HPDE6-E6E7 (cell line): ENCODE results near the gene NLRP9.
"Not testable (repeated sequence)": the region's sequence is repeated elsewhere in the genome, so short reads cannot be mapped to it uniquely, and the experiment has no call there.

ENCODE experiments used
- DNase-seq: peaks from one replicate; pipeline ENCODE4 v3.0.0; 2011; ENCODE audit warnings: missing footprints; ENCODE audit errors: extremely low spot score

The NLRP9 gene

DNA sequence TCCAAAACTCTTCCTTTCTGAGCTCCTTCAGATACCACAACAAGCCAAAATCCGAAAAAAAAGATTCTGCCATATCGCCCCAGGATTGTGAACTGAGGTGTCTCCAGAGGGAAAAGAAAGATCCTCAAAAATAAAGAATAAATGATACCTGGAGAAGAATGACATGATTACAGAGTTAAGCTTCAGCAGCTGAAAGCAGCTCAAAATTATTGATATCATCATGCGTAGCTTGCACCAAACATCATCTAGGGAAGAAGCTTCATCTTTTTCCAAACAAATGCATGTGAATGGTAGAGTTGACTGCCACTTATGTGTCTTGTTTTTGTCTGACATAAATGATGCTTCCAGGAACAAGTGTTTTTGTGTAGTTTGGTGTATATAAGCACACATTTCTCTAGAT lies at the start of gene NLRP9:
Gene NLRP9, minus strand, starts transcription at position 101 of the 400 bp plus-strand sequence. Its CDS starts 28 bp downstream, at position 73.
- DNase-seq = no peak

DNA sequence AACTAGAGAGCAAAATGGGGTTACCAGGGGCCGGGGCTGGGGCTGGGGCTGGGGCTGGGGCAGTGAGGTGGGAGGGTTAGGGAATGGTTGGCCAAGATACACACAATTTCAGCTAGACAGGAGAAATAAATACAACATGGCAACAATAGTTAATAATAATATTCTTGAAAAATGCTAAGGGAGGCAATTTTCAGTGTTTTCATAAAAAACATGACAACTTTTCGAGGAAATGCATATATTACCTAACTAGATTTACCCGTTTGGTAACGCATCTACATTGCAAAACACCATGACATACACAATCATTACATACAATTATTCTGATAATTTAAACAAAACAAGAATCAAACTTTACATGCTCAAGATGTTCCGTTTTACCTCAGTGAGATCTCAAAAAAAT lies 42.9 kb upstream of the NLRP9 start:
- no peak for DNase-seq

DNA sequence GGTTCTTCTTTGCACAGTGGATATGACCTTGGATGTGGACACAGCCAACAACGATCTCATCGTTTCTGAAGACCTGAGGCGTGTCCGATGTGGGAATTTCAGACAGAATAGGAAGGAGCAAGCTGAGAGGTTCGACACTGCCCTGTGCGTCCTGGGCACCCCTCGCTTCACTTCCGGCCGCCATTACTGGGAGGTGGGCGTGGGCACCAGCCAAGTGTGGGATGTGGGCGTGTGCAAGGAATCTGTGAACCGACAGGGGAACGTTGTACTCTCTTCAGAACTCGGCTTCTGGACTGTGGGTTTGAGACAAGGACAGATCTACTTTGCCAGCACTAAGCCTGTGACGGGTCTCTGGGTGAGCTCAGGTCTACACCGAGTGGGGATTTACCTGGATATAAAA lies 40.1 kb upstream of the NLRP9 start:
- DNase-seq = no peak

DNA sequence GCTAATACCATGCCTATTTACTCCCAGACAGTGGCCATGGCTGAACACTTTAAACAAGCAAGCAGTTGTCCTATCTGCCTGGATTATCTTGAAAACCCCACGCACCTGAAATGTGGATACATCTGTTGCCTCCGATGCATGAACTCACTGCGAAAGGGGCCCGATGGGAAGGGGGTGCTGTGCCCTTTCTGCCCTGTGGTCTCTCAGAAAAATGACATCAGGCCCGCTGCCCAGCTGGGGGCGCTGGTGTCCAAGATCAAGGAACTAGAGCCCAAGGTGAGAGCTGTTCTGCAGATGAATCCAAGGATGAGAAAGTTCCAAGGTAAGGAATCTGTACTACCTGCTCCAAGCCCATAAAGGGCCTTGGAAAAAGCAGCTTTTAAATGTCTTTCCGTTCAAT lies 39.3 kb upstream of the NLRP9 start:
- DNase-seq = no peak

DNA sequence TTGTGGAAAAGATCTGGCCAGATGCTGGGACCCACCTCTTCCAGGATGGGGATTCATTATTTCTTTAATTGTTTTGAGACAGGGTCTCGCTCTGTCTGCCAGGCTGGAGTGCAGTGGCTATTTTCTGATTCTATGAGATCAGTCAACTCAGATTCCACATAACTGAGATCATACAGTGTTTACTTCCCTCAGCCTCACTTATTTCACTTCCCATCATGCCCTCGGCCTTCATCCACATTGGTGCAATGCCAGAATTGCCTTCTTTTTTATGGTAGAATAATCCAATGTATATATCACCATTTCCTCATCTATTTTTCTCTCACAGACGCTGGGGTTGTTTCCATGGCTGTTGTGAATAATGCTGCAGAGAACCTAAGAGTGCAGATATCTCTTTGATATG lies 31.4 kb upstream of the NLRP9 start:
- DNase-seq = not testable (repeated sequence)

DNA sequence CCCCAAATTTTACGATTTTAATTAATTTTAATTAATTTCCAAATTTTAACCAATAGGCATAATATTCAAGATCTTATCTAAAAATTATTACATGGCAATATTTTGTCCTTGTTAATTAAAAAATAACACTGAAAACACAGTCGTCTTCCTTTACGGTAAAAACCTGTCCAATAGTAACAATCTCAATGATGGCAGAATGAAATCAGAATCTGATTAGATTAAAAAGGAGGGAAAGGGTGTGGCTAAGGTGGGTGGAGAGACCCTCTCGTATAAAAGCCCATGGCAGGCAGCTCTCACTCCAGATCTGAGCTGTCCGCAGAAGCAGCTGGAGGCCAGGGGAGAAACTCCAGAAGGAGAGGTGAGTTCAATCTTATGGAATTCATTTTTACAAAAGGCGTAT lies 30.6 kb upstream of the NLRP9 start, which contains the start of gene RFPL4AL1:
Gene RFPL4AL1, plus strand, starts transcription at position 301 of the 400 bp plus-strand sequence. CDS start 2,687 bp downstream, outside the sequence.
- DNase-seq = not testable (repeated sequence)

DNA sequence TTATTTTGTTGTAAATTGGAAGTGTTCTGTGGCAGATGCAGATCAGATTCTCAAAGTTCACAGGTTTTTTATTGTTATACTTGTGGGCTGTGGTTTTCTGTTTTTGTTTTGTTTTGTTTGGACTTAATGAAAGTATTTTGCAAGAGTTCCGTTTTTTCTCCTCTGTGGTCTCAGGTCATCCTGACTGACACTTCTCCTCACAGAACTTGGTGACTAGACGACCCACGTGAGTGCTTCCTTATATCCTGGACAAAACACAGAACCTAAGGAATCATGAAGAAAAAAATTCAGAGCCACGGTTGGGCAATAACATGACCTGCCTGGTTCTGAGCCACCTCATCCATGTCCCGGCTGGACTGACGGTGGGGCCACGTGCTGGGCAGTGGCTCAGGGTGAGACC lies 28.3 kb upstream of the NLRP9 start:
- no peak for DNase-seq

DNA sequence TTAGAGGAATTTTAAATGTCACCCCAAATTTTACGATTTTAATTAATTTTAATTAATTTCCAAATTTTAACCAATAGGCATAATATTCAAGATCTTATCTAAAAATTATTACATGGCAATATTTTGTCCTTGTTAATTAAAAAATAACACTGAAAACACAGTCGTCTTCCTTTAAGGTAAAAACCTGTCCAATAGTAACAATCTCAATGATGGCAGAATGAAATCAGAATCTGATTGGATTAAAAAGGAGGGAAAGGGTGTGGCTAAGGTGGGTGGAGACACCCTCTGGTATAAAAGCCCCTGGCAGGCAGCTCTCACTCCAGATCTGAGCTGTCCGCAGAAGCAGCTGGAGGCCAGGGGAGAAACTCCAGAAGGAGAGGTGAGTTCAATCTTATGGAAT lies 20.6 kb upstream of the NLRP9 start, which contains the start of gene RFPL4A:
Gene RFPL4A, plus strand, starts transcription at position 301 of the 400 bp plus-strand sequence. CDS start 2,704 bp downstream, outside the sequence.
- not testable (repeated sequence) for DNase-seq

DNA sequence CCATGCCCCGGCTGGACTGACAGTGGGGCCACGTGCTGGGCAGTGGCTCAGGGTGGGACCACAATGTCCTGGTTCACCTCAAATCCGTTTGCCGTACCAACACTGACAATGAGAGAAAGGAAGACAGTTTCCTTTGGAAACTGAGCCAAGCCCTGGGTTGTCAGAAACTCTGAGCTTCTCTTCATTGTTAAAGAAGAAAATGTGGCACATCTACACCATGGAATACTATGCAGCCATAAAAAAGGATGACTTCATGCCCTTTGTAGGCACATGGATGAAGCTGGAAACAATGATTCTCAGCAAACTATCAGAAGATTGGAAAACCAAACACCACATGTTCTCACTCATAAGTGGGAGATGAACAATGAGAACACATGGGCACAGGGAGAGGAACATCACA lies 18.6 kb upstream of the NLRP9 start:
- not testable (repeated sequence) for DNase-seq

DNA sequence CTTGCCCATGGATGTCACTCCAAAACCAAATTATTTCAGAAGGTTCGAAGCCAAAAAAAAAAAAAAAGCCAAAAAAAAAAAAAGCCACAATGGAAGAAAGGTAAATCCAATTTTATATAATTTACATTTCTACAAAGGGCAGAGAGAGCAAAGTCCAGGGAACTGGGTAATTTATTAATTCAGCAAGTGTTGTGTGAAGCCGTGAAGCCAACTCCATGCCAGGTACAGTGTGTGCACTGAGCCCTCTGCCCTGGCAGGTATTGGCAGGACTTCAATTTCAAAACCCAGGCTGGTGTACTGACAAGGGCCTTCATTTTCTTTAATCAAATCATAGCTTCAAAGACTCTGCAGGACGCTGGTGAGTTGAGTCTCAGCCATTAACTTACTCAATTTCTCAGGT lies 15.2 kb upstream of the NLRP9 start:
- DNase-seq = no peak

DNA sequence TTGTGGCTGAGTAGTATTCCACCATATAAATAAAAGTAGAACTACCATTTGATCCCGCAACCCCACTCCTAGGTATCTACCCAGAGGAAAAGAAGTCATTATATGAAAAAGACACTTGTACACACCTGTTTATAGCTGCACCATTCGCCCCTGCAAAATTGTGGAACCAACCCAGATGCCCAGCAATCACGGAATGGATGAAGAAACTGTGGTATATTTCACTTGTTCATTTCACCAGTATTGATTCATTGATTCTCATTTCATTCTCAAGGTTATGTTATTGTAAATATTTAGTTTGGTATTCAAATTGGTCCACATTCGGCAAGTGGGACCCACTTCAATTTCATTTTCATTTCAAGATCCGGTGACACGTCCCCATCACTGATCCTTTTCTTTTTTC lies 12.5 kb upstream of the NLRP9 start:
- no peak for DNase-seq

DNA sequence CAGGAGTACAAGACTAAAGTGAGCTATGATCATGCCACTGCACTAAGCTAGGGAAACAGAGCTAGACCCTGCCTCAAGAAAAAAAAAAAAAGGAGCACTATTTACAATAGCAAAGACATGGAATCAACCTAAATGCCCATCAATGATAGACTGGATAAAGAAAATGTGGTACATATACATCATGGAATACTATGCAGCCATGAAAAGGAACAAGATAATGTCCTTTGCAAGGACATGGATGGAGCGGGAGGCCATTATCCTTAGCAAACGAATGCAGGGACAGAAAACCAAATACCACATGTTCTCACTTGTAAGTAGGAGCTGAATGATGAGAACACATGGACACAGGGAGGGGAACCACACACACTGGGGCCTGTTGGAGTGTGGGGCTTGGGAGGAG lies 7.8 kb downstream of the NLRP9 start:
- DNase-seq = not testable (repeated sequence)

DNA sequence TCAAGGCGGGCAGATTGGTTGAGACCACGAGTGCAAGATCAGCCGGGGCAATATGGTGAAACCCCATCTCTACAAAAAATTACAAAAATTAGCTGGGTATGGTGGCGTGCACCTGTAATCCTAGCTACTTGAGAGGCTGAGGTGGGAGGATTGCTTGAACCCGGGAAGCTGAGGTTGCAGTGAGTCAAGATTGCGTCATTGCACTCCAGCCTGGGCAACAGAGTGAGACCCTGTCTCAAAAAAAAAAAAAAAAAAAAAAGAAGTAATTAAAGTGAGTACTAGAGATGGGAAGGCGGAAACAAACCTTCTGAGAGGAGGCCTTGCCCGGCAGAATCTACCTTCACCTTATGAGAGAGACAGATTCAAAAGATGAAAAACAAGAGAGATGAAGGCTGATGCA lies 14.7 kb downstream of the NLRP9 start:
- DNase-seq = no peak

DNA sequence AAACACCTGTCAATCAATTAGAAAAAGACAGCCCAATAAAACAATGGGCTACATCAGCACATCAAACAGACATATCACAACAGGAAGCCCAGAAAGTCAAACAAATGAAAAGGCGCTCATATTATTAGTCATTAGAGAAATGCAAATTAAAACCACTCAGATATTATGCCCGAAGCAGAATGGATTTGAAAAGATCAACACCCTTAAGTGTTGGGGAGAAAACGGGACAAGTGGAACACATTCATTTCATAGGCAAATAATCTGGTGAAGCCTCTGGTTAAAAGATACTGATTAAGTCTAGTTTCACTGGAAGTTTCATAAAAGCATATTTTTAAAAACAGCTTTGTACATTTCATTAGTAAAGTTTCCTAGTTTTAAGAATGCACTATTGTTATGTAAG lies 17.4 kb downstream of the NLRP9 start:
- DNase-seq = no peak

DNA sequence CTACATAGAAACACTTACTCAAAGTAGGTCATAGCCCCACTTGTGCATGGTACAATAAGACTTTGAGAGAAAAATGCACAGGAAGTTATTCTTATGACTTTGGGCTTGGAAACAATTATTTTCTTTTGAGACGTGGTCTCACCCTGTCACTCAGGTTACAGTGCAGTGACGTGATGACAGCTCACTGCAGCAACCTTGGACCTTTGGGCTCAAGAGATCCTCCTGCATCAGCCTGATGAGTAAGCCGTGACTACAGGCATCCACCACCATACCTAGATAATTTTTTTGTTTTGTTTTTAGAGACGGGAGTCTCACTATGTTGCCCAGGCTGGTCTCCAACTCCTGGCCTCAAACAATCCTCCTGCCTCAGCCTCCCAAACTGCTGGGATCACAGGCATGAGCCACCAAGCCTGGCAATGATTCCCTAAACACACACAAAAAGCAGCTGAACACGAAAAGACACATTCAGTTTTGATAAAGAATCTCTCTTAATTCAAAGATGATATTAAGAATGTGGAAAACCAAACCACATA lies 17.9 kb downstream of the NLRP9 start:
- no peak for DNase-seq

DNA sequence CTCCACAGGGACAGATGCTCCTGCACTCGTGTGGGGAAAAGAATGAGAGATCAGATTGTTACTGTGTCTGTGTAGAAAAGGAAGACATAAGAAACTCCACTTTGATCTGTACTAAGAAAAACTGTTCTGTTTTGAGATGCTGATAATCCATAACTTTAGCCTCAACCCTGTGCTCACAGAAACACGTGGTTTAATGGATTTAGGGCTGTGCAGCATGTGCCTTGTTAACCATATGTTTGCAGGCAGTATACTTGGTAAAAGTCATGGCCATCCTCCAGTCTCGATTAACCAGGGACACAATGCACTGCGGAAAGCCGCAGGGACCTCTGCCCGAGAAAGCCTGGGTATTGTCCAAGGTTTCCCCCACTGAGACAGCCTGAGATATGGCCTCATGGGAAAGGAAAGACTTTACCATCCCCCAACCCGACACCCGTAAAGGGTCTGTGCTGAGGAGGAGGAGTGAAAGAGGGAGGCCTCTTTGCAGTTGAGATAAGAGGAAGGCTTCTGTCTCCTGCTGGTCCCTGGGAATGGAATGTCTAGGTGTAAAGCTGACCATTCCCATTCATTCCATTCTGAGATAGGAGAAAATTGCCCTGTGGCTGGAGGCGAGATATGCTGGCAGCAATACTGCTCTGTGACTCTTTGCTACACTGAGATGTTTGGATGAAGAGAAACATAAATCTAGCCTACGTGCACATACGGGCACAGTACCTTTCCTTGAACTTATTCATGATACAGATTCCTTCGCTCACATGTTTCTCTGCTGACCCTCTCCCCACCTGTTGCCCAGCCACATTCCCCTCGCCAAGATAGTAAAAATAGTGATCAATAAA lies 20.1 kb downstream of the NLRP9 start:
- DNase-seq = not testable (repeated sequence)

DNA sequence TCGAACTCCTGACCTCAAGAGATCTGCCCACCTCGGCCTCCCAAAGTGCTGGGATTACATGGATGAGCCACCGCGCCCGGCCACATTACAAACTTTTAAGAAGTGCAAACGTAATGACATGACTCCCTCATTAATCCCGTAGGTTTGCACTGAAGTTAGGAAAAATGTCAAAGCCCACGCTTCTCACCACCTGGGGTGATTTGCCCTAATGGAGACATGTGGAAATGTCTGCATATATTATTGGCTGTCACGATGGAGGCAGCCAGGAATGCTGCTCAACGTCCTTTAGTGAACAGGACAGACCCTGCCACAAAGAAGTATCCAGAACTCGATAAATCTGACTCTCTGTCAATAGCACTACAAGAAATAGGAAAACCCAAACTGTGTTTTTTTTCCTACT lies 21.0 kb downstream of the NLRP9 start:
- no peak for DNase-seq

DNA sequence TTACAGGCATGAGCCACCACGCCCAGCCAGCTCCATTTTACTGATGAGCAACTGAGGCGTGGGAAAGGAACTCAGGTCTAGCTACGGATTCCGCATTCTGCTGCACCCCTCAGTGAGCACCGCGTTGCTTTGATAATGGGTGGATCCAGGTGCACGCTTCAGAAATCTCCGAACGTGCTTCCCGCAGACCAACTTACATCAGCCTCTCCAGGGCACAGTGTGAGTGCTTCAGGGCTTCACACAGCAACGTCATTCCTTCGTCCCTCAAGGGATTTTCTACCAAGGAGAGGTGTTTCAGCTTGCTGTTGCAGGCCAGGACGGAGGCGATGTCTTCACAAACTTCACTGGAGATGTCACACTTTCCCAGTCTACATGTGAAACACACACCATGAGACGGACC lies 21.7 kb downstream of the NLRP9 start:
- no peak for DNase-seq

DNA sequence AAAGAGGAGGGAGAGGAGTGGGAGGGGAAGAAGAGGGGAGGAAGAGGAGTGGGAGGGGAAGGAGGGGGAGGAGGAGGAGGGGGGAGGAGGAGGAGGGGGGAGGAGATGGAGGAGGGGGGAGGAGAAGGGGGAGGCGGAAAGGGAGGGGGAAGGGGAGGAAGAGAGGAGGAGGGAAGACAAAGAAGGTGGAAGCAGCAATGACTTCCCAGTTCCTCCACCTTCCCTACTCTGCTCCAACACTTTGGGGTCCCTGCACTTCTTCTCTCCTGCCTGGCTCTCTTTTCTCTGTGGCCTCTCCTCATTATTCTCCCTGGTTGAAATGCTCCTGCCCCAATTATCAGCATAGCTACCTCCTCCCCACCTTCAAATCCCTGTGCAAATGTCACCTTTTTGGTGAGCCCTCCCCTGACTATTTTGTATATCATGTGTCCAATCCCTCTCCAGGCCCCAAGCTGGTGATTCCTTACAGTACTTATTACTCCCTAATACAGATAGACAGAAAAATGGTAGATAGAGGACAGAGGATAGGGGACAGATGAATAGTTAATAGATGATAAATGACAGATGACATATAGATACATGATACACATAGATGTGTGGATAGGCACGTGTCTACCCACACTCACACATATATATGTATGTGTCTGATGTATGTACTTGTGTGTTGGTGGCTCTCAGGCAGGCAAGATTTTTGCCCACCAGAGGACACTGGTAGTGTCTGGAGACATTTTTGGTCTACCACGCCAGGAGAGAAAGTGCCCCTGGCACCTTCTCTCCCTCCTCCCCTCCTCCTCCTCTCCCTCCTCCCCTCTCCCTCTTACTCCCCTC lies 25.2 kb downstream of the NLRP9 start:
- DNase-seq = no peak

DNA sequence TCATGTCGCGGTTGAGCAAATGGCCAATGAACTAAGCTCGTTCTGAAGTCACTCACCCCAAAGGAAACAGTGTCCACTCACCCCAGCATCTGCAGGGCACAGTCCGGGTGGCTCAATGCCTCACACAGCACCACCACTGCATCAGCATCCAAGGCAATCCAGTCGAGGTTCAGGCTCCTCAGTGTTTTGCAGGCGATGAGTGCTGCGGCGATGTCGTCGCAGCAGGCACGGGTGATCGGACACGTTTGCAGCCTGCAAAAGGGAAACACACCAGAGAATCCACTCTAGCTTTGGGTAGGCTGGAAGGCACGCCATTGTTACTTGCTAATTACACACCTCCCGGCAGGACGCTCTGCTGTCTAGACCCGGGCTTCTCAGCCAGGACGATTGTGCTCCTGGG lies 26.5 kb downstream of the NLRP9 start:
- DNase-seq = no peak

DNA sequence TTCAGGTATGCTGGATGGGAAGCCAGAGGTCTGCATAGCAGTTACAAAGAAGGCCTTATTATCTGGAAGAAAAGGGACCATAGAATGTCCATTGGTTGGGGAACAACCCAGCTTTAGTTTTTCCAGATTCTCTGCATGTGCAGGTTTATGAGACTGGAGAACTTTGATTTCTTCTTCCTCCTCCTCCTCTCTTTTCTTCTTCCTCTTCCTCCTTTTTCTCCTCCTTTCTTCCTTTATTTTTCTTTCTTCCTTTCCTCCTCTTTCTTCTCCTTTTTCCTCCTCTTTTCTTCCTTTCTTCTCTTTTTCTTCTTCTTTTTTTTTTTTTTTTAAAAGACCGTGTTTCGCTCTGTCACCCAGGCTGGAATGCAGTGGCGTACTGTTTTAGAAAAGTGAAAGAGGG lies 32.2 kb downstream of the NLRP9 start:
- no peak for DNase-seq

DNA sequence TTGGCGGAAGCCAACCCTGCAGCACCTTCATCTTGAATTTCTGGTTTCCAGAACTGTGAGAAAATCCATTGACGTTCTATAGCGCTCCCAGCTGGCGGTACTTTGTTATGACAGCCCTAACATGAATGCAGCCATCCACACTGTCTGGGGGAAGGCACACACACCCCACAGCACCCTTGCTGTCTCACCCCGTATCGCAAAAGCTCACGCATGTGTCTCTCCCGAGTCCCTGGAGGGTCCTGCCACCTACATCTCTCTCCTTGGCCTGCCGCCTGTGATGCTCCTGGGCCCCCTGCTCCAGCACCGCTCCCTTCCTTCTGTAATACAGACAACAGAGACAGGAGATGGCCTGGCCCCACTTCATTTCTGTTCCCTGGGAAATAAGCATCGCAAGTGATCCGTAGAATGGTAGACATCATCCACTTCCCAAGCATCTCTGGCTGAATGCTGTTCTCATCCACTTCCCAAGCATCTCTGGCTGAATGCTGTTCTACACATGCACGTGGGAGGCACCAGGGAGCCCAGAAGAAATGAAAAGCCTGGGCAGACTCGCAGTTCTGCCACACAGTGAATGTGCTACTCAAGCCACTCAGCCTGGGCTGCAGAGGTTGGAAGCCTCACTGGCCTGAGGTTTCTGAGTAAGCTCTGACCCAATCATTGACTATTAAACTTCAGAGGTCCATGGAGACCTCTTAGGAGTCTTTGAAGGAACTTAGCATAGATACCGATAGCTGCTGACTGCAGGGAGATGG lies 33.5 kb downstream of the NLRP9 start:
- DNase-seq = no peak
